Effector memory CD8-positive, alpha-beta T cell (primary cell): Measurements from ENCODE around the gene GSK3B.

Experiments used
- ATAC-seq: fragments of 150-1000 bp; cut with Tn5 transposase; replicated peaks from 2 replicates; pipeline ENCODE4 v1.10.0; 2021; ENCODE audit warnings: mild to moderate bottlenecking, moderate library complexity
- DNase-seq, 3 experiments: peaks; one replicate each; pipeline ENCODE4 v3.0.0; 2021
- H3K27ac Mint-ChIP-seq, 2 donors: one replicate each; pipeline ENCODE4 v1.8.0; 2022; ENCODE audit warnings: mild to moderate bottlenecking in 2 of 2, mixed read lengths in 2 of 2, moderate library complexity in 2 of 2
- H3K27me3 Mint-ChIP-seq, 2 donors: one replicate each; pipeline ENCODE4 v1.8.0; 2022; ENCODE audit warnings: mixed read lengths in 2 of 2
- H3K36me3 Mint-ChIP-seq: one replicate; pipeline ENCODE4 v1.8.0; 2022; ENCODE audit warnings: mild to moderate bottlenecking, moderate library complexity, mixed read lengths; ENCODE audit not compliant: insufficient read depth
- H3K4me1 Mint-ChIP-seq, 2 donors: one replicate each; pipeline ENCODE4 v1.8.0; 2022; ENCODE audit warnings: low read depth in 2 of 2, mixed read lengths in 2 of 2
- H3K4me3 Mint-ChIP-seq, 2 donors: one replicate each; pipeline ENCODE4 v1.8.0; 2022; ENCODE audit warnings: mild to moderate bottlenecking in 2 of 2, mixed read lengths in 2 of 2, moderate library complexity in 2 of 2
- H3K9me3 Mint-ChIP-seq, 2 donors: one replicate each; pipeline ENCODE4 v1.8.0; 2022; ENCODE audit warnings: mixed read lengths in 2 of 2

GSK3B gene

DNA sequence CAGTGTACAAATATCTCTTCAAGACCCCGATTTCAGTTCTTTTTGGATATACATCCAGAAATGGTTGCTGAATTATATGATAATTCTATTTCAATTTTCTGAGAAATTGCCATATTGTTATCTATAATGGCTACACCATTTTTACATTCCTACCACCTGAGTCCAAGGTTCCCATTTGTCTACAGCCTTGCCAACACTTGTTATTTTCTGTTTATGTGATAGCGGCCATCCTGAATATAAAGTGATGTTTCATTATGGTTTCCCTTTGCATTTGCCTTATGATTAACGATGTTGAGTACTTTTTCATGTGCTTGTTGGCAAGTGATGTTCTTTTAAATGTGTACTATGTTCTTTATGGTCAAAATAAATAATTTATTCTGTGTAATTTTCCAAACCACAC, 303.9 kb downstream of the GSK3B start:
- no peak overlapping the region for H3K4me3 Mint-ChIP-seq
- DNase-seq, result no peak
- H3K36me3 Mint-ChIP-seq, result no peaks in the 10 kb centered on the region
- ATAC-seq, result no peak
- H3K27ac Mint-ChIP-seq, result no peak overlapping the region
- H3K9me3 Mint-ChIP-seq, result no peaks in the 10 kb centered on the region
- H3K4me1 Mint-ChIP-seq, result no peaks in the 10 kb centered on the region
- peaks cover under 1 to 5% of the 10 kb centered on the region in 2 donors for H3K27me3 Mint-ChIP-seq

DNA sequence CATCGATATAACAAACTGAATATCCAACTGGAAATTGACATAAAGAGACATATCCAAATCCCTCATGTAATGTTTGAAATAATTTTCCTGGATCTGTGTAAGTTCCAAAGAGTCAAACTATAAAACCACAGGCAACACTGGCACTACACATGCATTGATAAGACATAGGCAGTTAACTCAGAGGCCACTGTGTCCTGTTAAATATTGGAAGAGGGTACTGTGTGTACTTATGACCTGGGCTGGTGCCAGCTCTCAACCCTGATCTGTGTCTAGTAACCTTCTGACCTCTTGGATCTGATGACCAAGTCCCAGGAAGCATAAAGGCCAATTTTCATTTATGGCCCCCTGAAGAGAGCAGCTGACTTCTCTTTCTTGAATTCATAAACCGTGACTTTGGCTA, 307.8 kb downstream of the GSK3B start:
- DNase-seq (no peak), ATAC-seq (no peak)
- Mint-ChIP-seq H3K27me3 (no peaks in the 10 kb centered on the region), H3K4me1 (no peaks in the 10 kb centered on the region), H3K4me3 (no peak overlapping the region), H3K36me3 (no peaks in the 10 kb centered on the region), H3K27ac (no peak overlapping the region), H3K9me3 (no peaks in the 10 kb centered on the region)

DNA sequence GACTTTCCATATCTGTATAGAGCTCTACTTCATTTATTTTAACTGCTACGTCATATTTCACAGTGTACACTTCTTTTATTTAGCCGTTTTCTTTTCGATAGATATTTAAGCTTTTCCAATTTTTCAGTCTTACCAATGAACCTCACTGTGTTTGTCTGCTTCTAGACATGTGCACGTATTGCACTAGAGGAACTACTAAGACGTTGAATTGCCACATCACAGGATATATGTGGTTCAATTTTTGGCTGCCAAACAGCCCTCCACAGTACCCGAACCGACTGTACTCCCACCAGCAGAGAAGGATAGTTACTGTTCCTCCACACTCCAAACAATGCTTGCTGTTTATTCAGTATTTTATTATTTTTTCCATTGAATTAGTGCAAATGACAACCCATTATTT, 310.4 kb downstream of the GSK3B start:
- Mint-ChIP-seq H3K27me3 (no peaks in the 10 kb centered on the region), H3K27ac (no peak overlapping the region), H3K9me3 (no peaks in the 10 kb centered on the region)

DNA sequence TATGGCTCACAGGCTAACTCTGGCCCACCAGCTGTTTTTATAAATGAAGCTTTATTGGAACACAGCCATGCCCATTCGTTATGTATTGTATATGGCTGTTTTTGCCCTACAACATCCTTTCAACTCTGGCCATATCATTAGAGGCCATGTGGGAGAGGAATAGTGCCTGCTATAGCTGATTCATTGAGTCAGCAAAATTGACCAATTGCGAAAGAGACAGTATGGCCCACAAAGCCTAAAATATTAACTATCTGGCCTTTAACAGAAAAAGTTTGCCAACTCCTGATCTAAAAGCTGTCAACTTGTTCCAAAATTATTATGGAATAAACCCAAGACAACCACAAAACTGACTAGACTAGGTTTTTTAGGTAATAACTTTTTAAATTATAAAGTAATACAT, 311.0 kb downstream of the GSK3B start:
- Mint-ChIP-seq H3K36me3 (no peaks in the 10 kb centered on the region), H3K4me1 (no peaks in the 10 kb centered on the region), H3K9me3 (no peaks in the 10 kb centered on the region), H3K27me3 (no peaks in the 10 kb centered on the region), H3K27ac (no peak overlapping the region), H3K4me3 (no peak overlapping the region)
- no peak for DNase-seq
- ATAC-seq, result no peak

More for the DNA sequence above, 310.4 kb downstream of the GSK3B start:
- DNase-seq, result no peak
- H3K36me3 Mint-ChIP-seq, result no peaks in the 10 kb centered on the region
- no peaks in the 10 kb centered on the region for H3K4me1 Mint-ChIP-seq
- no peak overlapping the region for H3K4me3 Mint-ChIP-seq
- no peak for ATAC-seq

DNA sequence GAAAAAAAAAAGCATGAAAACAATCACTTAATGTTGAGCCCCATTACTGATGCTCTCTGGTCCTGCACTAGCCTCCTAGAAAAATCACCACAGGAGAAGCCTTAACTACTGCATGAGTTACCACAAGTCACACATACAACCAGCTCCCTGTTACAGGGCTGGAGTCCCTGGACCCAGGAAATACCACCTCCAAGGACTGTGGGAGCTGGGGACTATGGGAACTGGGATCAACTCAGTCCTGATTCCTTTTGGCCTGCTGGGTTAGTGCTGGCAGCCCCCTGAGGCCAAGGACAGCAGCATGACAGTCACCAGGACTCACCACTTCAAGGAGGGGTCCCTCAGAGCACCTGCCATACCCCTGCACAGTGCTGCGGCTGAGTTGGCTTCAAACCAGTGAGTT, 311.8 kb downstream of the GSK3B start:
- DNase-seq, result no peak
- Mint-ChIP-seq H3K27ac (no peak overlapping the region), H3K9me3 (no peaks in the 10 kb centered on the region), H3K27me3 (no peaks in the 10 kb centered on the region), H3K36me3 (no peaks in the 10 kb centered on the region), H3K4me3 (no peak overlapping the region), H3K4me1 (no peaks in the 10 kb centered on the region)
- no peak for ATAC-seq

DNA sequence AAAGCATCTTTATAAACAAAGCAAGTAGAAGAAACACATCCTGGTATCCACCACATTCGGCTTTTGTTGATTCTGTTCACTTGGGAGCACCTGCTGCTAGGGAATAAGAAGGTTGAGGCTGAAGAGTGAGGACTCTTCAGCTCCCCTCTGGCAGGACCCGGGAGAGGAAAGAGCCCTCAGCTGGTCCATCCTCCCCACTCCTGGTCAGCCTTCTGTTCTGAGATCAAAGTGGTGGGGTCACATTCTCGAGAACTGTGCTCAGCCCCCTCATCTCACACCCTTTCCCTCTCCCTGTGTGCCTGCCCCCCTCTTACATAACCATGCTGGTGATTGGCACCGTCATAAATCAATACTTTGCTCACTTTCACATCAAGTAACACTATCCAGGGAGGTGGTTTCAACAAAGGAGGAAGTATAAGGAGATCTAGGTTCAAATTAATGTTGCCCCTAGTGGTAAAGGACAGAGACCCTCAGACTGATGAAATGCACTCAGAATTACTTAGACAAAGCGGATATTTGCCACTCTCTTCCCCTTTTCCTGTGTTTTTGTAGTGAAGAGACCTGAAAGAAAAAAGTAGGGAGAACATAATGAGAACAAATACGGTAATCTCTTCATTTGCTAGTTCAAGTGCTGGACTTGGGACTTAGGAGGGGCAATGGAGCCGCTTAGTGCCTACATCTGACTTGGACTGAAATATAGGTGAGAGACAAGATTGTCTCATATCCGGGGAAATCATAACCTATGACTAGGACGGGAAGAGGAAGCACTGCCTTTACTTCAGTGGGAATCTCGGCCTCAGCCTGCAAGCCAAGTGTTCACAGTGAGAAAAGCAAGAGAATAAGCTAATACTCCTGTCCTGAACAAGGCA, 312.7 kb downstream of the GSK3B start, which contains the start of gene NR1I2:
NR1I2 (plus strand) TSS at position 772 of the 869 bp plus-strand sequence.
- Mint-ChIP-seq H3K9me3 (peaks cover 0 to under 1% of the 10 kb centered on the region in 2 donors), H3K27ac (no peak within 1 kb of the TSS), H3K27me3 (no peaks in the 10 kb centered on the region), H3K4me1 (no peaks in the 10 kb centered on the region), H3K36me3 (no peaks in the 10 kb centered on the region), H3K4me3 (no peak within 1 kb of the TSS)
- DNase-seq, result no peak
- no peak for ATAC-seq

DNA sequence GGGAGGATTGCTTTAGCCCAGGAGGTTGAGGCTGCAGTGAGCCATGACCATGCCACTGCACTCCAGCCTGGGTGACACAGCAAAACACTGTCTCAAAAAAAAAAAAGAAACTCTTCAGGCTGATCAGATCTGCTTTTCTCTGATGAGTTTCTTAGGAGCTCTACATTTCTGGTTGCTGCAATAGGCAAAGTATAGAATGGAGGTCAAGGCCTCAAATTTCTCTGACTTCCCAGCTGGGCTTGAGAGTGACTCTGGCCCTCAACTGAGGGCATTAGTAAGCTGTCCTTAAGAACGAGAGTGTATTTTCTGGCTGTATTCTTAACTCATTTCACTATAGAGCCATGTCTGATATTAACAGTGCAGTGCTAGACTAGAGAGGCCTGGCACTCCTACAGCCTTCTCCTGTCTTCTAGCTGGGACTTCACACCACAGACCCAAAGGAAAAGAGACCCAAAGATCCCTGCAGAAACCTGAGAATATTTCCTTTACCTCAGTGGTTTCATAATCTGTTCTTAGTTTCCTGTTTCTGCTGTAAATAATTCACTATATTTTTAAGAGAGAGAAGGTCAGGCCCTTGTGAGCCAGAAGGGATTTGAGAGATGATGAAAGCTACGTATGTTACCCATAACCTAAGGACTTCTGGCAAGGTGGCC, 314.4 kb downstream of the GSK3B start:
- ATAC-seq, result no peak
- Mint-ChIP-seq H3K9me3 (peaks cover 3 to 7% of the 10 kb centered on the region in 2 donors), H3K27me3 (no peaks in the 10 kb centered on the region), H3K36me3 (no peaks in the 10 kb centered on the region), H3K4me3 (no peak overlapping the region), H3K4me1 (no peaks in the 10 kb centered on the region), H3K27ac (peak overlapping the region; percentile 5 to 83)
- no peak for DNase-seq

DNA sequence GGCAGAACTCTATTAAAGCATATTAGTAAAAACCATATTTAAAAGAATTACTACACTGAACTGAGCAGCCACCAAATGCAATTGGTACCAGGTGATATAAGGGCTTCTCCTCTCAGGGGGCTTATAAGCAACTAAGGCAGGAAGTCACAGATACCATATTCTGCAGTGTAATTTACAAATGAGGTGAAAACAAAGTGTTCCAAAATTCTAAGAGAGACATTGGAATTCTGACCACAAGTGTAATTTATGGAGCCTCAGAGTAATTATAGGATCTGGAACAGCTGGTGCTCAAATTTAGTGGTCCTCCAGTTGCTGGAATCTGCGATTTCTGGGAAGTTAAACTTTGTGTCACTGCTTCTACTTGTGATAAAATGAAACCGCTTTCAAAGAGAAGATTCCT, 315.4 kb downstream of the GSK3B start:
- Mint-ChIP-seq H3K27me3 (no peaks in the 10 kb centered on the region), H3K4me3 (no peak overlapping the region), H3K4me1 (no peaks in the 10 kb centered on the region), H3K36me3 (no peaks in the 10 kb centered on the region), H3K27ac (no peak overlapping the region), H3K9me3 (peaks cover 3 to 7% of the 10 kb centered on the region in 2 donors)
- DNase-seq (no peak), ATAC-seq (no peak)

DNA sequence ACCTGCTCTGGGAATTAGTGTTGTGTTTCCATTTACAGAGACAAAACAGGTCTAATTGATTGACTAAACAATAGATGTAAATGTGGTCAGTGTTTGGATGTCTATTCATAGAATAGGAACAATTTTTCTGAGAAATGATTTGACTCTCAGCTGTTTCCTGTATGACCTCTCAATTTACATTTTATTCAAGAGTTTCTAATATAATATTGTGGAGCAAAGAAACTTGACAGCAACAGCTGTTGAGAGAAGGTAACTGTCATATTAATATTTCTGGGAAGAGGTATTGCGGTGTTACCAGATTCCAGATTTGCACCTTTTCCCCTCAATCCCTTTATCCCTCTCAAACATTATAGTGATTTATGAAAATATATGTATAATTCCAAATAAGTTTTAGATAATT, 316.1 kb downstream of the GSK3B start:
- peaks cover 3 to 7% of the 10 kb centered on the region in 2 donors for H3K9me3 Mint-ChIP-seq
- no peaks in the 10 kb centered on the region for H3K36me3 Mint-ChIP-seq
- H3K27ac Mint-ChIP-seq, result no peak overlapping the region
- DNase-seq (no peak), ATAC-seq (no peak)
- no peak overlapping the region for H3K4me3 Mint-ChIP-seq
- no peaks in the 10 kb centered on the region for H3K4me1 Mint-ChIP-seq
- no peaks in the 10 kb centered on the region for H3K27me3 Mint-ChIP-seq

DNA sequence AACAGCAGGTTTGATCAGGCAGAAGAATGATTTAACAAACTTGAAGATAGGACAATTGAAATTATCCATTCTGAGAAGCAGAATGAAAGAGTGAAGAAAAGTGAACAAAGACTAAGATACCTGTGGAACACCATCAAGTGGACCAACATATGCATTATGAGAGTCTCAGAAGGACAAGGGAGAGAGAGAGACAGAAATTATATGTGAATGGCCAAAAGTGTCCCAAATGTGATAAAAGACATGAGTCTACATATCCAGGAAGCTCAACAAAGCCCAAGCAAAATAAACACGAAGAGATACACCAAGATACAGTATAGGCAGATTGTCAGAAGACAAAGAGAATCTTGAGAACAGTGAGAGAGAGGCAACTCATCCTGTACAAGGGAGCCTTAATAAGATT, 317.9 kb downstream of the GSK3B start:
- H3K27me3 Mint-ChIP-seq, result peaks cover 0 to 12% of the 10 kb centered on the region in 2 donors
- ATAC-seq (no peak), DNase-seq (no peak)
- H3K27ac Mint-ChIP-seq, result no peak overlapping the region
- H3K9me3 Mint-ChIP-seq, result peaks cover 3 to 7% of the 10 kb centered on the region in 2 donors
- H3K4me1 Mint-ChIP-seq, result no peaks in the 10 kb centered on the region
- H3K4me3 Mint-ChIP-seq, result no peak overlapping the region
- no peaks in the 10 kb centered on the region for H3K36me3 Mint-ChIP-seq

DNA sequence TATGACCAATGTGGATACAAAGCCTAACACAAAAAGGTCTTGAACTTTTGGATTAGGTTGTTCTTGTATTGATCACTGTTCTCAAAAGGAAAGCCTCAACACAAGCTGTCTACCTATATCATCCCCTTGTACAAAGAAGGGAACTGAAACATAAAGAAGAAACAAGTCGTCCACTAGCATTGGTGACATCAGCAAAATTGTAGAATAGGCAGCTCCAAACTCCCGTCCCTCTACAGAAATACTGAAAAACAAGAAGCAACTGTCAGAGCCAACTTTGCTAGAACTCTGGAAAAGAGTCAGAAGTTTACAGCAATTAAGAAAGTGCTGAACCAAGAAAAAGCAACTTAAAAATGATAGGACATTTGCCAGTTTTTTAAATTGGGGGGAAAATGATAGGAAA, 319.8 kb downstream of the GSK3B start:
- ATAC-seq (no peak), DNase-seq (no peak)
- H3K4me3 Mint-ChIP-seq, result no peak overlapping the region

More for the DNA sequence above, 319.8 kb downstream of the GSK3B start:
- Mint-ChIP-seq H3K4me1 (no peaks in the 10 kb centered on the region), H3K27ac (no peak overlapping the region), H3K9me3 (peaks cover 3 to 7% of the 10 kb centered on the region in 2 donors), H3K27me3 (peaks cover 0 to 18% of the 10 kb centered on the region in 2 donors), H3K36me3 (no peaks in the 10 kb centered on the region)
